ENCODE measurements around the gene PDE6A.

The PDE6A gene

GRCh38 chr5:149808264-149808982 lies 136.2 kb downstream of the PDE6A start:
- DNase-seq, result no peak
